Dendritic cell treated with granulocyte-macrophage colony-stimulating factor and Interleukin-4, amounts not matched to agents 40 ng/mL and 50 ng/mL, for 4 days (primary cell): Measurements from ENCODE around the gene ATP2B3.

Experiments
- H3K27ac Mint-ChIP-seq: one replicate; pipeline ENCODE4 v1.8.0; 2022; ENCODE audit warnings: mild to moderate bottlenecking, mixed read lengths
- H3K27me3 Mint-ChIP-seq: one replicate; pipeline ENCODE4 v1.8.0; 2022; ENCODE audit warnings: mild to moderate bottlenecking, mixed read lengths
- H3K36me3 Mint-ChIP-seq: one replicate; pipeline ENCODE4 v1.8.0; 2022; ENCODE audit warnings: low read depth, mixed read lengths
- H3K4me1 Mint-ChIP-seq: one replicate; pipeline ENCODE4 v1.8.0; 2022; ENCODE audit warnings: low read depth, mixed read lengths
- H3K4me3 Mint-ChIP-seq: one replicate; pipeline ENCODE4 v1.8.0; 2022; ENCODE audit warnings: mild to moderate bottlenecking, moderate library complexity, mixed read lengths
- H3K9me3 Mint-ChIP-seq: one replicate; pipeline ENCODE4 v1.8.0; 2022; ENCODE audit warnings: mixed read lengths
- intact Hi-C: fragments of 100-400 bp; cut with micrococcal nuclease; formaldehyde crosslinking; loops from one replicate; pipeline ENCODE4 v1.15.0; 2022

ATP2B3 gene

GRCh38 chrX:153478746-153479145 is 38.7 kb upstream of the ATP2B3 start:
- H3K27ac Mint-ChIP-seq = no peak overlapping the region
- intact Hi-C loops = no loop called here
- peaks cover 21% of the 10 kb centered on the region for H3K27me3 Mint-ChIP-seq
- no peaks in the 10 kb centered on the region for H3K9me3 Mint-ChIP-seq
- H3K4me1 Mint-ChIP-seq = no peaks in the 10 kb centered on the region
- H3K4me3 Mint-ChIP-seq = no peak overlapping the region
- H3K36me3 Mint-ChIP-seq = no peaks in the 10 kb centered on the region

GRCh38 chrX:153481043-153481442 is 36.4 kb upstream of the ATP2B3 start:
- H3K36me3 Mint-ChIP-seq = no peaks in the 10 kb centered on the region
- intact Hi-C loops = no loop called here
- H3K27me3 Mint-ChIP-seq = peaks cover 7% of the 10 kb centered on the region
- H3K27ac Mint-ChIP-seq = no peak overlapping the region
- no peak overlapping the region for H3K4me3 Mint-ChIP-seq
- H3K4me1 Mint-ChIP-seq = no peaks in the 10 kb centered on the region
- H3K9me3 Mint-ChIP-seq = no peaks in the 10 kb centered on the region

- intact Hi-C loops = no loop called here
- H3K27me3 Mint-ChIP-seq = peaks cover 4% of the 10 kb centered on the region
- no peaks in the 10 kb centered on the region for H3K9me3 Mint-ChIP-seq
- no peaks in the 10 kb centered on the region for H3K36me3 Mint-ChIP-seq
- H3K4me3 Mint-ChIP-seq = no peak overlapping the region
- H3K4me1 Mint-ChIP-seq = no peaks in the 10 kb centered on the region
- no peak overlapping the region for H3K27ac Mint-ChIP-seq
These were observed 34.9 kb upstream of the ATP2B3 start for GRCh38 chrX:153482376-153483015.

- intact Hi-C loops = no loop called here
- Mint-ChIP-seq H3K36me3 (no peaks in the 10 kb centered on the region), H3K9me3 (no peaks in the 10 kb centered on the region), H3K27me3 (no peaks in the 10 kb centered on the region), H3K4me3 (no peak overlapping the region), H3K4me1 (no peaks in the 10 kb centered on the region), H3K27ac (no peak overlapping the region)
These were observed 31.9 kb upstream of the ATP2B3 start for GRCh38 chrX:153485396-153486080.

GRCh38 chrX:153486171-153486570 is 31.3 kb upstream of the ATP2B3 start:
- Mint-ChIP-seq H3K27me3 (no peaks in the 10 kb centered on the region), H3K4me1 (no peaks in the 10 kb centered on the region), H3K4me3 (no peak overlapping the region), H3K36me3 (no peaks in the 10 kb centered on the region), H3K9me3 (no peaks in the 10 kb centered on the region), H3K27ac (no peak overlapping the region)
- intact Hi-C loops = no loop called here

- H3K36me3 Mint-ChIP-seq = no peaks in the 10 kb centered on the region
- H3K27ac Mint-ChIP-seq = no peak overlapping the region
- H3K4me1 Mint-ChIP-seq = no peaks in the 10 kb centered on the region
- no peak overlapping the region for H3K4me3 Mint-ChIP-seq
- peaks cover 2% of the 10 kb centered on the region for H3K27me3 Mint-ChIP-seq
- intact Hi-C loops = no loop called here
- H3K9me3 Mint-ChIP-seq = no peaks in the 10 kb centered on the region
These were observed 29.8 kb upstream of the ATP2B3 start for GRCh38 chrX:153487590-153488071.

GRCh38 chrX:153488231-153488914 is 29.1 kb upstream of the ATP2B3 start:
- intact Hi-C loops = no loop called here
- Mint-ChIP-seq H3K27ac (no peak overlapping the region), H3K27me3 (peaks cover 3% of the 10 kb centered on the region), H3K36me3 (no peaks in the 10 kb centered on the region), H3K4me1 (no peaks in the 10 kb centered on the region), H3K4me3 (no peak overlapping the region), H3K9me3 (no peaks in the 10 kb centered on the region)

GRCh38 chrX:153490217-153490930 is 27.1 kb upstream of the ATP2B3 start:
- H3K27ac Mint-ChIP-seq = no peak overlapping the region
- H3K36me3 Mint-ChIP-seq = no peaks in the 10 kb centered on the region
- intact Hi-C loops = no loop called here
- H3K4me3 Mint-ChIP-seq = no peak overlapping the region
- H3K27me3 Mint-ChIP-seq = peaks cover 22% of the 10 kb centered on the region
- peaks cover 4% of the 10 kb centered on the region for H3K4me1 Mint-ChIP-seq
- no peaks in the 10 kb centered on the region for H3K9me3 Mint-ChIP-seq

- intact Hi-C loops = no loop called here
- no peak overlapping the region for H3K27ac Mint-ChIP-seq
- peaks cover 6% of the 10 kb centered on the region for H3K4me1 Mint-ChIP-seq
These were observed 26.0 kb upstream of the ATP2B3 start for GRCh38 chrX:153491351-153491914.

GRCh38 chrX:153491918-153492317 is 25.5 kb upstream of the ATP2B3 start:
- Mint-ChIP-seq H3K4me3 (no peak overlapping the region), H3K9me3 (no peaks in the 10 kb centered on the region), H3K4me1 (peaks cover 6% of the 10 kb centered on the region), H3K27me3 (peaks cover 31% of the 10 kb centered on the region), H3K36me3 (no peaks in the 10 kb centered on the region), H3K27ac (no peak overlapping the region)
- intact Hi-C loops = no loop called here

More at GRCh38 chrX:153491351-153491914, 26.0 kb upstream of the ATP2B3 start:
- Mint-ChIP-seq H3K36me3 (no peaks in the 10 kb centered on the region), H3K27me3 (peaks cover 30% of the 10 kb centered on the region), H3K9me3 (no peaks in the 10 kb centered on the region), H3K4me3 (no peak overlapping the region)

GRCh38 chrX:153492543-153492942 is 24.9 kb upstream of the ATP2B3 start:
- no peak overlapping the region for H3K27ac Mint-ChIP-seq
- intact Hi-C loops = no loop called here
- H3K27me3 Mint-ChIP-seq = peaks cover 31% of the 10 kb centered on the region
- H3K4me3 Mint-ChIP-seq = no peak overlapping the region
- no peaks in the 10 kb centered on the region for H3K36me3 Mint-ChIP-seq
- no peaks in the 10 kb centered on the region for H3K9me3 Mint-ChIP-seq
- H3K4me1 Mint-ChIP-seq = peaks cover 6% of the 10 kb centered on the region

GRCh38 chrX:153493085-153493484 is 24.4 kb upstream of the ATP2B3 start:
- peaks cover 31% of the 10 kb centered on the region for H3K27me3 Mint-ChIP-seq
- H3K4me1 Mint-ChIP-seq = peaks cover 6% of the 10 kb centered on the region
- no peak overlapping the region for H3K4me3 Mint-ChIP-seq
- H3K9me3 Mint-ChIP-seq = no peaks in the 10 kb centered on the region
- intact Hi-C loops = no loop called here
- H3K36me3 Mint-ChIP-seq = no peaks in the 10 kb centered on the region
- no peak overlapping the region for H3K27ac Mint-ChIP-seq

GRCh38 chrX:153494061-153494460 is 23.4 kb upstream of the ATP2B3 start:
- Mint-ChIP-seq H3K4me3 (no peak overlapping the region), H3K27ac (no peak overlapping the region)
- intact Hi-C loops = no loop called here

More at GRCh38 chrX:153494061-153494460, 23.4 kb upstream of the ATP2B3 start:
- Mint-ChIP-seq H3K27me3 (peaks cover 31% of the 10 kb centered on the region), H3K4me1 (peaks cover 6% of the 10 kb centered on the region), H3K9me3 (no peaks in the 10 kb centered on the region), H3K36me3 (no peaks in the 10 kb centered on the region)
